ENCODE data around the gene IREB2.
"Not testable (repeated sequence)": the region's sequence is repeated elsewhere in the genome, so short reads cannot be mapped to it uniquely, and the experiment has no call there.

Gene IREB2

GRCh38 chr15:78437762-78438618, at the start of gene IREB2:
IREB2 (plus strand) TSS chr15:78438216; CDS start chr15:78438338, 122 bp downstream.
- peak; percentile 99 for DNase-seq (ENCODE audit: low spot score)

- DNase-seq (ENCODE audit: low spot score), result no peak
These were observed 49.2 kb upstream of the IREB2 start for GRCh38 chr15:78388865-78389264.

- DNase-seq (ENCODE audit: low spot score), result no peak
These were observed 48.7 kb upstream of the IREB2 start for GRCh38 chr15:78389322-78389721.

- DNase-seq (ENCODE audit: low spot score), result no peak
These were observed 48.3 kb upstream of the IREB2 start for GRCh38 chr15:78389738-78390137.

- DNase-seq (ENCODE audit: low spot score), result no peak
These were observed 47.8 kb upstream of the IREB2 start for GRCh38 chr15:78390242-78390641.

GRCh38 chr15:78390826-78391225, 47.2 kb upstream of the IREB2 start:
- no peak for DNase-seq (ENCODE audit: low spot score)

- no peak for DNase-seq (ENCODE audit: low spot score)
These were observed 46.2 kb upstream of the IREB2 start for GRCh38 chr15:78391781-78392180.

GRCh38 chr15:78392430-78392829, 45.6 kb upstream of the IREB2 start:
- no peak for DNase-seq (ENCODE audit: low spot score)

- no peak for DNase-seq (ENCODE audit: low spot score)
These were observed 44.9 kb upstream of the IREB2 start for GRCh38 chr15:78393137-78393536.

GRCh38 chr15:78394026-78394425, 44.0 kb upstream of the IREB2 start:
- no peak for DNase-seq (ENCODE audit: low spot score)

- no peak for DNase-seq (ENCODE audit: low spot score)
These were observed 42.9 kb upstream of the IREB2 start for GRCh38 chr15:78394981-78395616.

- no peak for DNase-seq (ENCODE audit: low spot score)
These were observed 41.7 kb upstream of the IREB2 start for GRCh38 chr15:78396186-78396814.

- DNase-seq (ENCODE audit: low spot score), result no peak
These were observed 41.0 kb upstream of the IREB2 start for GRCh38 chr15:78396976-78397375.

GRCh38 chr15:78397382-78397781, 40.6 kb upstream of the IREB2 start:
- DNase-seq (ENCODE audit: low spot score), result no peak

GRCh38 chr15:78398076-78398825, 39.8 kb upstream of the IREB2 start:
- DNase-seq (ENCODE audit: low spot score), result no peak

GRCh38 chr15:78399091-78399490, 38.9 kb upstream of the IREB2 start:
- no peak for DNase-seq (ENCODE audit: low spot score)

- no peak for DNase-seq (ENCODE audit: low spot score)
These were observed 35.9 kb upstream of the IREB2 start for GRCh38 chr15:78402061-78402610.

GRCh38 chr15:78404125-78404524, 33.9 kb upstream of the IREB2 start:
- DNase-seq (ENCODE audit: low spot score), result no peak

- not testable (repeated sequence) for DNase-seq (ENCODE audit: low spot score)
These were observed 33.2 kb upstream of the IREB2 start for GRCh38 chr15:78404796-78405195.

- DNase-seq (ENCODE audit: low spot score), result no peak
These were observed 32.6 kb upstream of the IREB2 start for GRCh38 chr15:78405336-78405924.

- DNase-seq (ENCODE audit: low spot score), result no peak
These were observed 31.9 kb upstream of the IREB2 start for GRCh38 chr15:78406016-78406585.
